ENCODE results near the gene PRKAR1B. TPM values are rescaled to one million over a fixed set of nuclear protein-coding genes. Genes with fewer than 3 reads are reported as not detected.

Gene PRKAR1B
- total RNA-seq, 2 donors from 2014 or later = 33.5 to 43.2 TPM

- peaks cover 55% of the 10 kb centered on the region for H3K27me3 Mint-ChIP-seq (ENCODE audit: insufficient read depth)
- H3K4me1 Mint-ChIP-seq = peaks cover 4% of the 10 kb centered on the region
- no peak for DNase-seq
- Histone ChIP-seq H3K27ac (ENCODE audit: low read depth, low read length) (no peak overlapping the region), H3K9me3 (ENCODE audit: control insufficient read depth, low read length) (no peaks in the 10 kb centered on the region), H3K4me3 (ENCODE audit: low read length) (no peak overlapping the region), H3K4me1 (ENCODE audit: control insufficient read depth, insufficient read depth, low read length) (peaks cover 6% of the 10 kb centered on the region), H3K9ac (ENCODE audit: extremely low read depth, low read length, poor library complexity, severe bottlenecking) (no peak overlapping the region), H3K27me3 (ENCODE audit: control insufficient read depth, insufficient read depth, low read length, poor library complexity, severe bottlenecking) (peaks cover 64% of the 10 kb centered on the region), H3K36me3 (ENCODE audit: control insufficient read depth, insufficient read depth, low read length) (no peaks in the 10 kb centered on the region)
- no peak overlapping the region for H3K4me3 Mint-ChIP-seq
- no peak overlapping the region for H3K27ac Mint-ChIP-seq
- WGBS, 2 experiments (ENCODE audit: insufficient coverage in 1 of 2, insufficient read length in 1 of 2) = 87% methylated on average over 26 to 27 of the region's 28 CpGs
- no peak for TF ChIP-seq CTCF (conservative IDR thresholded peaks at IDR 0.05)
- H3K9me3 Mint-ChIP-seq = no peaks in the 10 kb centered on the region
- H3K36me3 Mint-ChIP-seq (ENCODE audit: low read depth) = no peaks in the 10 kb centered on the region
Measured at GRCh38 chr7:523347-524336, 203.4 kb downstream of the PRKAR1B start.

- no peak overlapping the region for H3K4me3 Mint-ChIP-seq
- H3K27me3 Mint-ChIP-seq (ENCODE audit: insufficient read depth) = peaks cover 55% of the 10 kb centered on the region
- DNase-seq = no peak
- H3K9ac ChIP-seq (ENCODE audit: extremely low read depth, low read length, poor library complexity, severe bottlenecking) = no peak overlapping the region
- no peak overlapping the region for H3K27ac Mint-ChIP-seq
- peaks cover 4% of the 10 kb centered on the region for H3K4me1 Mint-ChIP-seq
- no peak overlapping the region for H3K27ac ChIP-seq (ENCODE audit: low read depth, low read length)
- no peaks in the 10 kb centered on the region for H3K9me3 ChIP-seq (ENCODE audit: control insufficient read depth, low read length)
- no peaks in the 10 kb centered on the region for H3K9me3 Mint-ChIP-seq
- no peaks in the 10 kb centered on the region for H3K36me3 ChIP-seq (ENCODE audit: control insufficient read depth, insufficient read depth, low read length)
- no peak for TF ChIP-seq CTCF (conservative IDR thresholded peaks at IDR 0.05)
- WGBS, 2 experiments (ENCODE audit: insufficient coverage in 1 of 2, insufficient read length in 1 of 2) = 57% methylated on average over 16 to 19 of the region's 21 CpGs
- peaks cover 6% of the 10 kb centered on the region for H3K4me1 ChIP-seq (ENCODE audit: control insufficient read depth, insufficient read depth, low read length)
- H3K27me3 ChIP-seq (ENCODE audit: control insufficient read depth, insufficient read depth, low read length, poor library complexity, severe bottlenecking) = peaks cover 71% of the 10 kb centered on the region
- no peak overlapping the region for H3K4me3 ChIP-seq (ENCODE audit: low read length)
- no peaks in the 10 kb centered on the region for H3K36me3 Mint-ChIP-seq (ENCODE audit: low read depth)
Measured at GRCh38 chr7:522951-523314, 204.1 kb downstream of the PRKAR1B start.

- Mint-ChIP-seq H3K9me3 (no peaks in the 10 kb centered on the region), H3K36me3 (ENCODE audit: low read depth) (no peaks in the 10 kb centered on the region), H3K27ac (no peak overlapping the region), H3K4me3 (peak overlapping the region; percentile 38), H3K4me1 (peaks cover 4% of the 10 kb centered on the region), H3K27me3 (ENCODE audit: insufficient read depth) (peaks cover 59% of the 10 kb centered on the region)
- peak; percentile 73 for DNase-seq
- Histone ChIP-seq H3K27ac (ENCODE audit: low read depth, low read length) (no peak overlapping the region), H3K9me3 (ENCODE audit: control insufficient read depth, low read length) (no peaks in the 10 kb centered on the region), H3K36me3 (ENCODE audit: control insufficient read depth, insufficient read depth, low read length) (no peaks in the 10 kb centered on the region), H3K4me1 (ENCODE audit: control insufficient read depth, insufficient read depth, low read length) (peaks cover 6% of the 10 kb centered on the region), H3K4me3 (ENCODE audit: low read length) (peak overlapping the region; percentile 29), H3K9ac (ENCODE audit: extremely low read depth, low read length, poor library complexity, severe bottlenecking) (no peak overlapping the region), H3K27me3 (ENCODE audit: control insufficient read depth, insufficient read depth, low read length, poor library complexity, severe bottlenecking) (peaks cover 76% of the 10 kb centered on the region)
- WGBS, 2 experiments (ENCODE audit: insufficient coverage in 1 of 2, insufficient read length in 1 of 2) = 1 to 4% methylated on average over 25 to 91 of the region's 91 CpGs
- no peak for TF ChIP-seq CTCF (conservative IDR thresholded peaks at IDR 0.05)
Measured at GRCh38 chr7:522071-522950, 204.8 kb downstream of the PRKAR1B start.

All from endodermal cell (in vitro differentiated cells).